Hepatocyte (in vitro differentiated cells): ENCODE results near the gene DSCAML1.

ENCODE experiments used
- CTCF ChIP-seq: fragments of 200-600 bp; sonication (generic); IDR thresholded peaks from 2 replicates; pipeline ENCODE4 v1.5.1; 2016; ENCODE audit warnings: antibody characterized with exemption, mild to moderate bottlenecking; ENCODE audit not compliant: poor library complexity
- EZH2 ChIP-seq: fragments of 200-600 bp; sonication (generic); IDR thresholded peaks from 2 replicates; pipeline ENCODE4 v1.6.1; 2016; ENCODE audit warnings: antibody characterized with exemption, mild to moderate bottlenecking, borderline replicate concordance
- EZH2phosphoT487 ChIP-seq: fragments of 200-600 bp; sonication (generic); IDR thresholded peaks from one replicate; pipeline ENCODE4 v1.6.1; 2018; ENCODE audit warnings: antibody characterized with exemption, mild to moderate bottlenecking, low read depth, moderate library complexity; ENCODE audit not compliant: unreplicated experiment, severe bottlenecking

GRCh38 chr11:117524468-117525183, 272.4 kb downstream of the DSCAML1 start:
- TF ChIP-seq CTCF (no peak), EZH2 (no peak), EZH2phosphoT487 (no peak)
